ENCODE results near the gene FNIP1.

Gene FNIP1

GRCh38 chr5:131789765-131790164, 7.1 kb downstream of the FNIP1 start:
- no peak for DNase-seq (ENCODE audit: low read depth)
- no peak for TF ChIP-seq CTCF (IDR thresholded peaks at IDR 0.05; ENCODE audit: control insufficient read depth, insufficient read depth, low read depth, low read length, missing control alignments)
- H3K4me3 ChIP-seq (ENCODE audit: control insufficient read depth, low read depth, low read length): no peak overlapping the region

- no peak for TF ChIP-seq CTCF (IDR thresholded peaks at IDR 0.05; ENCODE audit: control insufficient read depth, insufficient read depth, low read depth, low read length, missing control alignments)
- H3K4me3 ChIP-seq (ENCODE audit: control insufficient read depth, low read depth, low read length): no peak overlapping the region
Measured at GRCh38 chr5:131787736-131788135, 9.1 kb downstream of the FNIP1 start.

GRCh38 chr5:131786900-131787692, 9.7 kb downstream of the FNIP1 start:
- TF ChIP-seq CTCF (IDR thresholded peaks at IDR 0.05; ENCODE audit: control insufficient read depth, insufficient read depth, low read depth, low read length, missing control alignments): no peak
- no peak for DNase-seq (ENCODE audit: low read depth)
- H3K4me3 ChIP-seq (ENCODE audit: control insufficient read depth, low read depth, low read length): no peak overlapping the region

More at GRCh38 chr5:131787736-131788135, 9.1 kb downstream of the FNIP1 start:
- no peak for DNase-seq (ENCODE audit: low read depth)

- TF ChIP-seq CTCF (IDR thresholded peaks at IDR 0.05; ENCODE audit: control insufficient read depth, insufficient read depth, low read depth, low read length, missing control alignments): no peak
- no peak overlapping the region for H3K4me3 ChIP-seq (ENCODE audit: control insufficient read depth, low read depth, low read length)
- no peak for DNase-seq (ENCODE audit: low read depth)
Measured at GRCh38 chr5:131786036-131786435, 10.8 kb downstream of the FNIP1 start.

GRCh38 chr5:131783874-131784273, 12.9 kb downstream of the FNIP1 start:
- no peak for DNase-seq (ENCODE audit: low read depth)
- no peak overlapping the region for H3K4me3 ChIP-seq (ENCODE audit: control insufficient read depth, low read depth, low read length)
- no peak for TF ChIP-seq CTCF (IDR thresholded peaks at IDR 0.05; ENCODE audit: control insufficient read depth, insufficient read depth, low read depth, low read length, missing control alignments)

- H3K4me3 ChIP-seq (ENCODE audit: control insufficient read depth, low read depth, low read length): no peak overlapping the region
- no peak for TF ChIP-seq CTCF (IDR thresholded peaks at IDR 0.05; ENCODE audit: control insufficient read depth, insufficient read depth, low read depth, low read length, missing control alignments)
- DNase-seq (ENCODE audit: low read depth): no peak
Measured at GRCh38 chr5:131783357-131783756, 13.5 kb downstream of the FNIP1 start.

Data from AG09309 (cell line).